ENCODE measurements around the gene ACTR6. TPM values are rescaled to one million over a fixed set of nuclear protein-coding genes. Genes with fewer than 3 reads are reported as not detected.
A peak's percentile ranks its signal among the peaks of the same experiment; 100 is the strongest.

Gene ACTR6
- total RNA-seq, 1 experiment from 2014 or later: 34.9 TPM

GRCh38 chr12:100266835-100267602 lies 66.4 kb downstream of the ACTR6 start, which contains the start of the genes DEPDC4 and SCYL2:
Gene DEPDC4 (minus strand): TSS chr12:100267079. CDS start chr12:100267076, 3 bp downstream.
Gene SCYL2 (plus strand): TSS chr12:100267177. CDS start chr12:100282971, 15,794 bp downstream.
- no peaks in the 10 kb centered on the region for H3K9me3 Mint-ChIP-seq
- Histone ChIP-seq H2BK12ac (ENCODE audit: insufficient read length, low read depth, low read length) (no peak within 1 kb of the TSS), H3K23ac (ENCODE audit: insufficient read length, low read depth, low read length) (no peak within 1 kb of the TSS), H2BK20ac (ENCODE audit: low read depth, low read length, poor library complexity, severe bottlenecking) (no peak within 1 kb of the TSS), H4K8ac (replicated peaks; ENCODE audit: insufficient read length, low read depth, low read length) (no peak within 1 kb of the TSS), H3K4me1 (ENCODE audit: insufficient read depth, low read length) (0 out of 2 replicates have a peak, but pooled peaks cover 6% of the 10 kb centered on the region), H3K4me2 (ENCODE audit: insufficient read depth, insufficient read length, low read length) (peak within 1 kb of the TSS; percentile 94), H3K23me2 (ENCODE audit: insufficient read length, low read depth, low read length, poor library complexity, severe bottlenecking) (peaks cover 10% of the 10 kb centered on the region), H3K27me3 (ENCODE audit: insufficient read depth, low read length) (no peaks in the 10 kb centered on the region), H2BK120ac (ENCODE audit: low read depth, low read length, poor library complexity, severe bottlenecking) (no peak within 1 kb of the TSS), H3K9me3 (ENCODE audit: control insufficient read depth, low read depth, low read length) (no peaks in the 10 kb centered on the region), H4K20me1 (ENCODE audit: control insufficient read depth, insufficient read depth, insufficient read length) (no peaks in the 10 kb centered on the region), H3K9ac (ENCODE audit: extremely low read depth, insufficient read length, low read length) (peak within 1 kb of the TSS; percentile 90), H2BK15ac (ENCODE audit: low read depth, low read length) (no peak within 1 kb of the TSS), H2AFZ (ENCODE audit: low read length) (no peak within 1 kb of the TSS), H2AK5ac (ENCODE audit: insufficient read length, low read length) (no peak within 1 kb of the TSS), H3T11ph (ENCODE audit: low read length) (no peak within 1 kb of the TSS), H2BK5ac (ENCODE audit: insufficient read length, low read length) (no peak within 1 kb of the TSS), H3K79me1 (ENCODE audit: insufficient read depth, low read depth, low read length, poor library complexity, severe bottlenecking) (no peaks in the 10 kb centered on the region), H3K14ac (ENCODE audit: insufficient read depth, low read length) (peak within 1 kb of the TSS; percentile 87), H3K4ac (ENCODE audit: low read depth, low read length) (no peak within 1 kb of the TSS), H3K27ac (ENCODE audit: insufficient read length, low read depth, low read length) (peak within 1 kb of the TSS; percentile 59), H4K5ac (ENCODE audit: insufficient read length, low read depth, low read length) (no peak within 1 kb of the TSS), H3K56ac (ENCODE audit: insufficient read length, low read depth, low read length) (no peak within 1 kb of the TSS), H3K18ac (ENCODE audit: insufficient read length, low read depth, low read length) (peak within 1 kb of the TSS; percentile 96), H3K79me2 (ENCODE audit: insufficient read depth, low read length) (peaks cover 9% of the 10 kb centered on the region; the same call in 1 of the 2 replicates), H4K91ac (ENCODE audit: insufficient read length, low read depth, low read length) (no peak within 1 kb of the TSS)
- H3K4me3 Mint-ChIP-seq: peak within 1 kb of the TSS; percentile 97 to 99
- no peak for TF ChIP-seq CTCF (conservative IDR thresholded peaks at IDR 0.05)
- no CpG with 5 or more reads among the region's 62 CpGs for WGBS (ENCODE audit: extremely low coverage, insufficient read length, low lambda C conversion rate)
- no peaks in the 10 kb centered on the region for H3K27me3 Mint-ChIP-seq (ENCODE audit: low read depth)
- H3K4me1 Mint-ChIP-seq: peaks cover 17 to 18% of the 10 kb centered on the region in 2 experiments
- H3K27ac Mint-ChIP-seq: peak within 1 kb of the TSS; percentile 98 to 100 (median 99)
- DNase-seq: peak; percentile 96
- peaks cover 0 to 1% (median 0%) of the 10 kb centered on the region in 3 experiments; a peak in 2 of 7 replicates for H3K36me3 Mint-ChIP-seq (ENCODE audit: insufficient read depth in 1 of 3, low read depth in 3 of 3)
